IMR-90 (cell line): ENCODE measurements around the gene DNMT3B. TPM values are rescaled to one million over a fixed set of nuclear protein-coding genes. Genes with fewer than 3 reads are reported as not detected.

ENCODE experiments used
- ATAC-seq: fragments of 200-7000 bp; cut with Tn5 transposase; 2 replicates; pipeline ENCODE4 v1.9.1; 2020; ENCODE audit warnings: low read depth, mild to moderate bottlenecking, moderate library complexity
- BruUV-seq: library from RNA; stranded (reverse); fragments of 400-500 nt; replicated peaks from 2 replicates; lab custom pipeline; 2021; lab: Mats Ljungman, UMichigan
- CTCF ChIA-PET: fragments of 300-600 bp; formaldehyde crosslinking; extraction: SDS; loops from one replicate; lab custom pipeline; 2021; ENCODE audit warnings: antibody characterized with exemption; lab: Yijun Ruan, JAX
- POLR2A ChIA-PET: fragments of 300-600 bp; sonication (Branson Sonifier 250); formaldehyde crosslinking; loops from one replicate; lab custom pipeline; 2022; ENCODE audit warnings: antibody characterized with exemption; ENCODE audit not compliant: unreplicated experiment; lab: Charles Lee
- DNase-seq: peaks from one replicate; pipeline ENCODE4 v3.0.0; 2013
- H2AFZ ChIP-seq: replicated peaks from 2 replicates; pipeline ENCODE3; 2013; ENCODE audit warnings: low read length, mild to moderate bottlenecking; ENCODE audit not compliant: poor library complexity
- H2AK5ac ChIP-seq: 2 replicates; pipeline ENCODE4 v1.6.1; 2013; ENCODE audit warnings: low read depth, low read length, inconsistent platforms
- H2AK9ac ChIP-seq: replicated peaks from 2 replicates; pipeline ENCODE3; 2013; ENCODE audit warnings: mild to moderate bottlenecking, low read depth, low read length, moderate library complexity; ENCODE audit not compliant: poor library complexity
- H2BK120ac ChIP-seq: 2 replicates; pipeline ENCODE4 v1.6.1; 2013; ENCODE audit warnings: low read depth, low read length, inconsistent platforms
- H2BK15ac ChIP-seq: 3 replicates; pipeline ENCODE4 v1.6.1; 2013; ENCODE audit warnings: low read depth, low read length, inconsistent platforms
- H2BK20ac ChIP-seq: 2 replicates; pipeline ENCODE4 v1.6.1; 2013; ENCODE audit warnings: low read depth, mild to moderate bottlenecking, inconsistent platforms, low read length, moderate library complexity
- H2BK5ac ChIP-seq: 2 replicates; pipeline ENCODE4 v1.6.1; 2013; ENCODE audit warnings: mild to moderate bottlenecking, low read depth, low read length, inconsistent platforms; ENCODE audit not compliant: poor library complexity, severe bottlenecking
- H3K14ac ChIP-seq: replicated peaks from 2 replicates; pipeline ENCODE4 v1.6.1; 2013; ENCODE audit warnings: low read depth, low read length, inconsistent platforms
- H3K18ac ChIP-seq: 2 replicates; pipeline ENCODE4 v1.6.1; 2013; ENCODE audit warnings: low read depth, low read length, control low read depth
- H3K23ac ChIP-seq: 2 replicates; pipeline ENCODE4 v1.6.1; 2013; ENCODE audit warnings: low read depth, low read length, inconsistent platforms
- H3K27ac ChIP-seq: 2 replicates; pipeline ENCODE4 v1.5.1; 2013; ENCODE audit warnings: mild to moderate bottlenecking, control low read depth, low read length; ENCODE audit not compliant: insufficient read depth
- H3K27me3 ChIP-seq: 2 replicates; pipeline ENCODE4 v1.6.1; 2013; ENCODE audit warnings: low read length; ENCODE audit not compliant: control insufficient read depth, insufficient read depth
- H3K36me3 ChIP-seq: 2 replicates; pipeline ENCODE4 v1.6.1; 2013; ENCODE audit warnings: low read length, mixed read lengths; ENCODE audit not compliant: control insufficient read depth, insufficient read depth
- H3K4ac ChIP-seq: 2 replicates; pipeline ENCODE4 v1.6.1; 2013; ENCODE audit warnings: low read depth, low read length, inconsistent platforms
- H3K4me1 ChIP-seq: 2 replicates; pipeline ENCODE4 v1.6.1; 2013; ENCODE audit warnings: low read length, mixed read lengths; ENCODE audit not compliant: control insufficient read depth, insufficient read depth
- H3K4me2 ChIP-seq: 2 replicates; pipeline ENCODE4 v1.6.1; 2013; ENCODE audit warnings: low read depth, mild to moderate bottlenecking, control low read depth, low read length, moderate library complexity
- H3K4me3 ChIP-seq: 2 replicates; pipeline ENCODE4 v1.5.1; 2013; ENCODE audit warnings: low read depth, mild to moderate bottlenecking, control low read depth, low read length, moderate library complexity; ENCODE audit not compliant: insufficient read depth
- H3K56ac ChIP-seq: 2 replicates; pipeline ENCODE4 v1.6.1; 2013; ENCODE audit warnings: low read length, inconsistent platforms; ENCODE audit not compliant: insufficient read depth; ENCODE audit errors: extremely low read depth
- H3K79me1 ChIP-seq, 2 experiments: 2 replicates each; pipeline ENCODE4 v1.6.1; 2013; ENCODE audit warnings: low read length in 2 of 2, inconsistent platforms in 1 of 2, low read depth in 1 of 2
- H3K9ac ChIP-seq: 2 replicates; pipeline ENCODE4 v1.6.1; 2013; ENCODE audit warnings: low read depth, low read length, control low read depth
- H3K9me1 ChIP-seq: 2 replicates; pipeline ENCODE4 v1.6.1; 2013; ENCODE audit warnings: low read length, inconsistent platforms; ENCODE audit not compliant: insufficient read depth
- H3K9me3 ChIP-seq: 2 replicates; pipeline ENCODE4 v1.6.1; 2013; ENCODE audit warnings: low read length; ENCODE audit not compliant: control insufficient read depth, insufficient read depth
- H4K20me1 ChIP-seq: 2 replicates; pipeline ENCODE4 v1.6.1; 2013; ENCODE audit warnings: low read length, inconsistent platforms; ENCODE audit not compliant: insufficient read depth
- H4K5ac ChIP-seq: 2 replicates; pipeline ENCODE4 v1.6.1; 2013; ENCODE audit warnings: mild to moderate bottlenecking, low read depth, low read length, control low read depth
- H4K8ac ChIP-seq, 2 experiments: 2 replicates each; pipeline ENCODE4 v1.6.1; 2013; ENCODE audit warnings: low read depth in 2 of 2, low read length in 2 of 2, control low read depth in 1 of 2, inconsistent platforms in 1 of 2
- H4K91ac ChIP-seq: 2 replicates; pipeline ENCODE4 v1.6.1; 2013; ENCODE audit warnings: low read depth, low read length, inconsistent platforms; ENCODE audit not compliant: insufficient read depth
- BHLHE40 ChIP-seq: fragments of 150-350 bp; IDR thresholded peaks from 2 replicates; pipeline ENCODE4 v1.6.1; 2016; ENCODE audit warnings: mild to moderate bottlenecking, low read depth, low read length
- CEBPB ChIP-seq: IDR thresholded peaks from 2 replicates; pipeline ENCODE4 v1.6.1; 2012; ENCODE audit warnings: low read depth, low read length, improper control_type of control experiment
- CTCF ChIP-seq: conservative IDR thresholded peaks from 2 replicates; pipeline ENCODE4 v1.5.1; 2012; ENCODE audit warnings: mild to moderate bottlenecking, low read depth, low read length, improper control_type of control experiment
- ELK1 ChIP-seq: fragments of 150-350 bp; IDR thresholded peaks from 2 replicates; pipeline ENCODE4 v1.6.1; 2016; ENCODE audit warnings: low read depth, mild to moderate bottlenecking, low read length, moderate library complexity, borderline replicate concordance
- FOS ChIP-seq: fragments of 150-350 bp; IDR thresholded peaks from 2 replicates; pipeline ENCODE4 v1.6.1; 2016; ENCODE audit warnings: low read depth, low read length
- MAZ ChIP-seq: IDR thresholded peaks from 2 replicates; pipeline ENCODE4 v1.6.1; 2012; ENCODE audit warnings: low read depth, mild to moderate bottlenecking, low read length, improper control_type of control experiment, moderate library complexity, borderline replicate concordance
- NFE2L2 ChIP-seq: fragments of 150-350 bp; IDR thresholded peaks from 2 replicates; pipeline ENCODE4 v1.6.1; 2016; ENCODE audit warnings: low read depth, mild to moderate bottlenecking, low read length
- POLR2A ChIP-seq: IDR thresholded peaks from 2 replicates; pipeline ENCODE4 v1.6.1; 2012; ENCODE audit warnings: mild to moderate bottlenecking, low read depth, low read length
- RAD21 ChIP-seq: IDR thresholded peaks from 2 replicates; pipeline ENCODE4 v1.6.1; 2012; ENCODE audit warnings: low read length, improper control_type of control experiment
- RCOR1 ChIP-seq: IDR thresholded peaks from 2 replicates; pipeline ENCODE4 v1.6.1; 2012; ENCODE audit warnings: mild to moderate bottlenecking, low read length, improper control_type of control experiment; ENCODE audit not compliant: insufficient replicate concordance
- RFX5 ChIP-seq: IDR thresholded peaks from 2 replicates; pipeline ENCODE4 v1.8.0; 2012; ENCODE audit warnings: low read depth, mild to moderate bottlenecking, low read length, moderate library complexity
- SMC3 ChIP-seq: fragments of 150-350 bp; IDR thresholded peaks from 2 replicates; pipeline ENCODE4 v1.6.1; 2016; ENCODE audit warnings: low read depth, mild to moderate bottlenecking, antibody characterized with exemption, low read length, moderate library complexity
- USF2 ChIP-seq: fragments of 150-350 bp; IDR thresholded peaks from 2 replicates; pipeline ENCODE4 v1.6.1; 2017; ENCODE audit warnings: mild to moderate bottlenecking, antibody characterized with exemption, low read length, low read depth
- WGBS, 2 experiments: methylation state at CpG; one replicate each; pipeline versions ENCODE4 v1.1.5 to v1.1.7; 2013; ENCODE audit warnings: missing lambda C conversion rate in 2 of 2; ENCODE audit not compliant: insufficient read length in 1 of 2; ENCODE audit errors: extremely low coverage in 2 of 2; 5-methylcytosine and 5-hydroxymethylcytosine counted together
- dilution Hi-C: fragments of 300-500 bp; cut with HindIII; formaldehyde crosslinking; loops from one replicate; pipeline ENCODE4 v1.14.3; 2018; ENCODE audit warnings: low sequenced_read_pairs; ENCODE audit not compliant: unreplicated experiment
- in situ Hi-C: fragments of 300-500 bp; cut with MboI; formaldehyde crosslinking; loops from 3 replicates; pipeline ENCODE4 v1.14.3; 2019; ENCODE audit warnings: low sequenced_read_pairs, inconsistent platforms, mixed read lengths
- intact Hi-C: fragments of 100-400 bp; cut with micrococcal nuclease; formaldehyde crosslinking; loops from 2 replicates; pipeline ENCODE4 v1.10.0; 2022
- polyA plus RNA-seq, 3 experiments: library from polyadenylated mRNA; depleted of rRNA; stranded (reverse); fragments of >200 nt; gene quantifications; 2 replicates each; pipeline ENCODE4 v1.2.3, GENCODE V29; 2012; ENCODE audit warnings: low replicate concordance in 1 of 3
- total RNA-seq: library from RNA; depleted of rRNA; stranded (reverse); fragments of >200 nt; gene quantifications from 2 replicates; pipeline ENCODE4 v1.2.3, GENCODE V29; 2012

Gene DNMT3B
- total and polyA plus RNA-seq, 2 of the 4 experiments (the other 2 are of a cell fraction): 1.3 to 1.9 TPM

- H3K27ac ChIP-seq: peak overlapping the region; percentile 62
Measured at GRCh38 chr20:32742322-32743236, 19.6 kb upstream of the DNMT3B start.

More at GRCh38 chr20:32742322-32743236, 19.6 kb upstream of the DNMT3B start:
- H3K23ac ChIP-seq: peak overlapping the region; percentile 89
- intact Hi-C loops (no loop called here), in situ Hi-C loops (no loop called here), dilution Hi-C loops (no loop called here)
- DNase-seq (no peak), ATAC-seq (no peak; the same call in 1 of the 2 replicates)
- CTCF ChIA-PET: interaction anchor here (0.6 to 1.0 kb wide), 2 partner anchors 21 to 61 kb away, joined by 3 to 4 read pairs; no protein-coding TSS in a partner anchor
- peak overlapping the region; percentile 84 for H2BK120ac ChIP-seq
- H3K79me1 ChIP-seq: peaks cover 18 to 55% of the 10 kb centered on the region in 2 experiments
- no peaks in the 10 kb centered on the region for H3K27me3 ChIP-seq
- H3K56ac ChIP-seq: peak overlapping the region; percentile 86
- peak overlapping the region; percentile 90; the same call in 1 of the 3 replicates for H2BK15ac ChIP-seq
- H2BK5ac ChIP-seq: peak overlapping the region; percentile 72
- POLR2A ChIA-PET: interaction anchor here (1.4 kb wide), 1 partner anchor 10 kb away, joined by 4 read pairs; no protein-coding TSS in a partner anchor
- no TSS peak for BruUV-seq
- H3K4ac ChIP-seq: peak overlapping the region; percentile 76
- TF ChIP-seq ELK1 (no peak), BHLHE40 (no peak), NFE2L2 (no peak), POLR2A (no peak), CTCF (no peak), RCOR1 (no peak), SMC3 (no peak), MAZ (no peak), FOS (no peak), RAD21 (no peak), RFX5 (no peak), USF2 (no peak), CEBPB (no peak)
- H4K20me1 ChIP-seq: no peaks in the 10 kb centered on the region; the same call in 1 of the 2 replicates
- peak overlapping the region; percentile 99 for H3K9ac ChIP-seq
- peak overlapping the region; percentile 93 for H2AFZ ChIP-seq
- no peaks in the 10 kb centered on the region for H3K36me3 ChIP-seq
- peak overlapping the region; percentile 76 for H2BK20ac ChIP-seq
- peak overlapping the region; percentile 46 to 91 for H4K8ac ChIP-seq
- H3K4me1 ChIP-seq: peaks cover 19% of the 10 kb centered on the region
- peak overlapping the region; percentile 80 for H4K91ac ChIP-seq
- H2AK5ac ChIP-seq: peak overlapping the region; percentile 77
- H2AK9ac ChIP-seq: peak overlapping the region; percentile 96
- peak overlapping the region; percentile 55 for H3K18ac ChIP-seq
- WGBS, 2 experiments: 0% methylated on average over 11 of the region's 25 CpGs; no CpG with 5 or more reads in 1 of the 2 experiments
- H3K9me1 ChIP-seq: peaks cover 10% of the 10 kb centered on the region
- H3K4me2 ChIP-seq: peak overlapping the region; percentile 96
- H4K5ac ChIP-seq: peak overlapping the region; percentile 91
- no peaks in the 10 kb centered on the region for H3K9me3 ChIP-seq
- peak overlapping the region; percentile 92 for H3K14ac ChIP-seq
- peak overlapping the region; percentile 89 for H3K4me3 ChIP-seq
